HS-27A (cell line): ENCODE data around the gene FSD2.
"Not testable (repeated sequence)": the region's sequence is repeated elsewhere in the genome, so short reads cannot be mapped to it uniquely, and the experiment has no call there.

Experiments
- DNase-seq: peaks from one replicate; pipeline ENCODE4 v3.0.0-alpha.2; 2012; ENCODE audit warnings: low read depth, missing footprints

FSD2 gene

GRCh38 chr15:82830427-82831173 lies 24.7 kb upstream of the FSD2 start:
- no peak for DNase-seq

GRCh38 chr15:82829234-82829633 lies 23.4 kb upstream of the FSD2 start:
- no peak for DNase-seq

- no peak for DNase-seq
Observed at GRCh38 chr15:82828075-82828474, 22.2 kb upstream of the FSD2 start.

GRCh38 chr15:82823049-82823448 lies 17.2 kb upstream of the FSD2 start:
- DNase-seq: no peak

GRCh38 chr15:82821851-82822250 lies 16.0 kb upstream of the FSD2 start:
- not testable (repeated sequence) for DNase-seq

GRCh38 chr15:82821396-82821795 lies 15.5 kb upstream of the FSD2 start:
- peak; percentile 31 for DNase-seq

- no peak for DNase-seq
Observed at GRCh38 chr15:82820128-82820527, 14.3 kb upstream of the FSD2 start.

GRCh38 chr15:82812994-82813393 lies 7.1 kb upstream of the FSD2 start:
- DNase-seq: no peak

GRCh38 chr15:82810890-82811426 lies 5.1 kb upstream of the FSD2 start:
- no peak for DNase-seq

GRCh38 chr15:82810061-82810889 lies 4.4 kb upstream of the FSD2 start:
- DNase-seq: no peak

- DNase-seq: peak; percentile 97
Observed at GRCh38 chr15:82809308-82810060, 3.6 kb upstream of the FSD2 start, which contains the start of gene WHAMM. Gene WHAMM, plus strand, starts transcription at chr15:82809628. Its CDS starts 99 bp downstream, at chr15:82809727.

GRCh38 chr15:82808634-82809041 lies 2.8 kb upstream of the FSD2 start:
- DNase-seq: no peak

GRCh38 chr15:82807920-82808633 lies 2.2 kb upstream of the FSD2 start:
- no peak for DNase-seq

GRCh38 chr15:82804575-82804949 lies 1.3 kb downstream of the FSD2 start:
- DNase-seq: no peak

- DNase-seq: no peak
Observed at GRCh38 chr15:82803793-82804574, 1.9 kb downstream of the FSD2 start.

- no peak for DNase-seq
Observed at GRCh38 chr15:82802497-82802896, 3.4 kb downstream of the FSD2 start.

GRCh38 chr15:82799183-82799841 lies 6.6 kb downstream of the FSD2 start:
- no peak for DNase-seq

GRCh38 chr15:82798531-82799166 lies 7.2 kb downstream of the FSD2 start:
- no peak for DNase-seq

GRCh38 chr15:82798104-82798503 lies 7.8 kb downstream of the FSD2 start:
- DNase-seq: no peak

- no peak for DNase-seq
Observed at GRCh38 chr15:82793737-82794136, 12.1 kb downstream of the FSD2 start.
